Duodenal mucosa (tissue), 2 donors: Measurements from ENCODE around the gene LENG1.
"Not testable (repeated sequence)": the region's sequence is repeated elsewhere in the genome, so short reads cannot be mapped to it uniquely, and the experiment has no call there.

ENCODE experiments used
- H3K27ac ChIP-seq: one replicate; pipeline ENCODE4 v1.7.0; 2013; ENCODE audit warnings: low read depth, low read length
- H3K27me3 ChIP-seq, 2 donors: one replicate each; pipeline ENCODE4 v1.7.0; 2013; ENCODE audit warnings: low read length in 2 of 2, control low read depth in 1 of 2; ENCODE audit not compliant: insufficient read depth in 2 of 2, control insufficient read depth in 1 of 2
- H3K36me3 ChIP-seq, 2 donors: one replicate each; pipeline ENCODE4 v1.7.0; 2013; ENCODE audit warnings: low read length in 2 of 2, control low read depth in 1 of 2; ENCODE audit not compliant: insufficient read depth in 2 of 2, control insufficient read depth in 1 of 2
- H3K4me1 ChIP-seq, 2 donors: one replicate each; pipeline ENCODE4 v1.7.0; 2013; ENCODE audit warnings: low read length in 2 of 2, control low read depth in 1 of 2; ENCODE audit not compliant: insufficient read depth in 2 of 2, control insufficient read depth in 1 of 2
- H3K4me3 ChIP-seq, 2 donors: one replicate each; pipeline ENCODE4 v1.7.0; 2013; ENCODE audit warnings: low read length in 2 of 2, low read depth in 1 of 2
- H3K9ac ChIP-seq, 2 donors: one replicate each; pipeline ENCODE4 v1.7.0; 2013; ENCODE audit warnings: low read length in 2 of 2, low read depth in 1 of 2
- H3K9me3 ChIP-seq, 2 donors: one replicate each; pipeline ENCODE4 v1.7.0; 2013; ENCODE audit warnings: low read length in 2 of 2, control low read depth in 1 of 2; ENCODE audit not compliant: control insufficient read depth in 1 of 2

Gene LENG1

GRCh38 chr19:54201980-54202379 lies 42.5 kb upstream of the LENG1 start:
- Histone ChIP-seq H3K4me1 (peaks cover 49 to 61% of the 10 kb centered on the region in 2 donors), H3K27me3 (no peaks in the 10 kb centered on the region), H3K9ac (peak overlapping the region; percentile 85 to 97), H3K36me3 (peaks cover 35 to 57% of the 10 kb centered on the region in 2 donors), H3K4me3 (peak overlapping the region; percentile 78 to 95), H3K27ac (no peak overlapping the region), H3K9me3 (no peaks in the 10 kb centered on the region)

- H3K9ac ChIP-seq: peak overlapping the region; percentile 85 to 97
- peaks cover 42 to 53% of the 10 kb centered on the region in 2 donors for H3K4me1 ChIP-seq
- peaks cover 28 to 49% of the 10 kb centered on the region in 2 donors for H3K36me3 ChIP-seq
- no peaks in the 10 kb centered on the region for H3K9me3 ChIP-seq
- no peaks in the 10 kb centered on the region for H3K27me3 ChIP-seq
- H3K4me3 ChIP-seq: peak overlapping the region; percentile 78 to 95
- H3K27ac ChIP-seq: peak overlapping the region; percentile 92
Observed at GRCh38 chr19:54201172-54201701, 41.7 kb upstream of the LENG1 start.

GRCh38 chr19:54199401-54199800 lies 39.9 kb upstream of the LENG1 start:
- no peak overlapping the region for H3K9ac ChIP-seq
- H3K4me1 ChIP-seq: peaks cover 30 to 36% of the 10 kb centered on the region in 2 donors
- no peaks in the 10 kb centered on the region for H3K27me3 ChIP-seq
- H3K4me3 ChIP-seq: no peak overlapping the region
- H3K36me3 ChIP-seq: peaks cover 21 to 31% of the 10 kb centered on the region in 2 donors
- no peaks in the 10 kb centered on the region for H3K9me3 ChIP-seq
- no peak overlapping the region for H3K27ac ChIP-seq

GRCh38 chr19:54197121-54197520 lies 37.6 kb upstream of the LENG1 start:
- no peak overlapping the region for H3K9ac ChIP-seq
- H3K4me3 ChIP-seq: no peak overlapping the region
- H3K27me3 ChIP-seq: no peaks in the 10 kb centered on the region
- H3K36me3 ChIP-seq: peaks cover 14 to 20% of the 10 kb centered on the region in 2 donors
- peaks cover 13 to 15% of the 10 kb centered on the region in 2 donors for H3K4me1 ChIP-seq
- H3K27ac ChIP-seq: no peak overlapping the region
- H3K9me3 ChIP-seq: no peaks in the 10 kb centered on the region

GRCh38 chr19:54196536-54196935 lies 37.0 kb upstream of the LENG1 start:
- H3K27me3 ChIP-seq: no peaks in the 10 kb centered on the region
- H3K27ac ChIP-seq: no peak overlapping the region
- H3K4me3 ChIP-seq: no peak overlapping the region
- peaks cover 8 to 14% of the 10 kb centered on the region in 2 donors for H3K36me3 ChIP-seq
- no peaks in the 10 kb centered on the region for H3K9me3 ChIP-seq
- no peak overlapping the region for H3K9ac ChIP-seq
- peaks cover 13 to 15% of the 10 kb centered on the region in 2 donors for H3K4me1 ChIP-seq

- not testable (repeated sequence) for H3K27ac ChIP-seq, H3K9me3 ChIP-seq, H3K9ac ChIP-seq, H3K27me3 ChIP-seq, H3K4me3 ChIP-seq
- Histone ChIP-seq H3K4me1 (peaks cover 9 to 10% of the 10 kb centered on the region in 2 donors), H3K36me3 (peaks cover 6 to 12% of the 10 kb centered on the region in 2 donors)
Observed at GRCh38 chr19:54194463-54194862, 34.9 kb upstream of the LENG1 start.

- Histone ChIP-seq H3K27me3 (no peaks in the 10 kb centered on the region), H3K4me3 (no peak overlapping the region), H3K9me3 (no peaks in the 10 kb centered on the region), H3K27ac (no peak overlapping the region), H3K36me3 (peaks cover 6 to 12% of the 10 kb centered on the region in 2 donors), H3K4me1 (peaks cover 15 to 18% of the 10 kb centered on the region in 2 donors), H3K9ac (no peak overlapping the region)
Observed at GRCh38 chr19:54193011-54193410, 33.5 kb upstream of the LENG1 start.

GRCh38 chr19:54191811-54192453 lies 32.4 kb upstream of the LENG1 start:
- H3K27me3 ChIP-seq: no peaks in the 10 kb centered on the region
- H3K9ac ChIP-seq: peak overlapping the region; percentile 77 to 84
- peak overlapping the region; percentile 75 to 83 for H3K4me3 ChIP-seq
- H3K27ac ChIP-seq: peak overlapping the region; percentile 99
- no peaks in the 10 kb centered on the region for H3K9me3 ChIP-seq
- H3K36me3 ChIP-seq: peaks cover 6 to 12% of the 10 kb centered on the region in 2 donors
- peaks cover 24 to 25% of the 10 kb centered on the region in 2 donors for H3K4me1 ChIP-seq

- no peaks in the 10 kb centered on the region for H3K9me3 ChIP-seq
- H3K27ac ChIP-seq: peak within 1 kb of the TSS; percentile 99
- peak within 1 kb of the TSS; percentile 77 to 84 for H3K9ac ChIP-seq
- H3K36me3 ChIP-seq: peaks cover 6 to 18% of the 10 kb centered on the region in 2 donors
- peak within 1 kb of the TSS; percentile 75 to 85 for H3K4me3 ChIP-seq
- peaks cover 31 to 32% of the 10 kb centered on the region in 2 donors for H3K4me1 ChIP-seq
- H3K27me3 ChIP-seq: no peaks in the 10 kb centered on the region
Observed at GRCh38 chr19:54191011-54191810, 31.7 kb upstream of the LENG1 start, which contains the start of gene TSEN34. TSEN34 (plus strand) TSS chr19:54191308; CDS start chr19:54191365, 57 bp downstream.

GRCh38 chr19:54190503-54191010 lies 31.0 kb upstream of the LENG1 start:
- Histone ChIP-seq H3K4me1 (peaks cover 32% of the 10 kb centered on the region in 2 donors), H3K4me3 (peak overlapping the region; percentile 75 to 85), H3K27me3 (no peaks in the 10 kb centered on the region), H3K9ac (peak overlapping the region; percentile 77 to 84), H3K27ac (peak overlapping the region; percentile 99), H3K36me3 (peaks cover 6 to 20% of the 10 kb centered on the region in 2 donors), H3K9me3 (no peaks in the 10 kb centered on the region)
